ENCODE data around the gene MEX3A. TPM values are rescaled to one million over a fixed set of nuclear protein-coding genes. Genes with fewer than 3 reads are reported as not detected.

MEX3A gene
- total and polyA plus RNA-seq, 10 of the 15 experiments (the other 5 are each of a cell fraction or from before 2014, with no cell fraction given) = 0.11 to 5.1 (median 1.7) TPM

DNA sequence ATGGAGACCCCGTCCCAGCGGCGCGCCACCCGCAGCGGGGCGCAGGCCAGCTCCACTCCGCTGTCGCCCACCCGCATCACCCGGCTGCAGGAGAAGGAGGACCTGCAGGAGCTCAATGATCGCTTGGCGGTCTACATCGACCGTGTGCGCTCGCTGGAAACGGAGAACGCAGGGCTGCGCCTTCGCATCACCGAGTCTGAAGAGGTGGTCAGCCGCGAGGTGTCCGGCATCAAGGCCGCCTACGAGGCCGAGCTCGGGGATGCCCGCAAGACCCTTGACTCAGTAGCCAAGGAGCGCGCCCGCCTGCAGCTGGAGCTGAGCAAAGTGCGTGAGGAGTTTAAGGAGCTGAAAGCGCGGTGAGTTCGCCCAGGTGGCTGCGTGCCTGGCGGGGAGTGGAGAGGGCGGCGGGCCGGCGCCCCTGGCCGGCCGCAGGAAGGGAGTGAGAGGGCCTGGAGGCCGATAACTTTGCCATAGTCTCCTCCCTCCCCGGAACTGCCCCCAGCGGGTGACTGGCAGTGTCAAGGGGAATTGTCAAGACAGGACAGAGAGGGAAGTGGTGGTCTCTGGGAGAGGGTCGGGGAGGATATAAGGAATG lies 32.8 kb upstream of the MEX3A start:
- no TSS peak for BruUV-seq (replicated peaks)
- ATAC-seq = peak; percentile 39
- peak overlapping the region; percentile 94 for H3K4me3 ChIP-seq
- peaks cover 47% of the 10 kb centered on the region for H3K79me2 ChIP-seq (ENCODE audit: control insufficient read depth, insufficient read depth, low read length)
- RAD21 ChIA-PET (ENCODE audit: unreplicated experiment) = interaction anchor here (0.8 to 22.2 kb wide), 5 partner anchors 13 to 148 kb away, joined by 3 to 695 read pairs (median 5); no protein-coding TSS in a partner anchor
- H3K36me3 ChIP-seq (ENCODE audit: control insufficient read depth in 2 of 2, insufficient read depth in 2 of 2, low read length in 1 of 2) = no peaks in the 10 kb centered on the region
- intact Hi-C loops (cut with micrococcal nuclease; ENCODE audit: unreplicated experiment) (no loop called here), in situ Hi-C loops (cut with MboI) (no loop called here)
- no peaks in the 10 kb centered on the region for H3K9me3 ChIP-seq (replicated peaks; ENCODE audit: control insufficient read depth, insufficient read depth, low read length)
- CTCF ChIA-PET = interaction anchor here (1.1 to 25.7 kb wide), 5 partner anchors 8 to 110 kb away, joined by 4 to 1294 read pairs (median 6); no protein-coding TSS in a partner anchor
- H3K4me2 ChIP-seq (ENCODE audit: control insufficient read depth, insufficient read depth) = peak overlapping the region; percentile 79
- 2% methylated on average over 49 of the region's 49 CpGs for WGBS (ENCODE audit: insufficient coverage, insufficient replicate concordance, low lambda C conversion rate, missing lambda C conversion rate)
- peaks cover 16% of the 10 kb centered on the region for H3K4me1 ChIP-seq (ENCODE audit: control insufficient read depth, insufficient read depth, low read length)
- POLR2A ChIA-PET = interaction anchor here (0.5 to 12.7 kb wide), 9 partner anchors 8 to 180 kb away, joined by 4 to 128 read pairs (median 11); no protein-coding TSS in a partner anchor
- no peak for DNase-seq (ENCODE audit: low read depth, low spot score)
- peak overlapping the region; percentile 86 for H3K9ac ChIP-seq (ENCODE audit: control insufficient read depth, insufficient read depth, low read length)
- H3K27ac ChIP-seq (ENCODE audit: control insufficient read depth, insufficient read depth) = peak overlapping the region; percentile 53; the same call in 1 of the 2 replicates
- SMC1A ChIA-PET (ENCODE audit: uncharacterized antibody, unreplicated experiment) = interaction anchor here (0.6 to 23.6 kb wide), 3 partner anchors 14 to 109 kb away, joined by 3 to 874 read pairs (median 92); no protein-coding TSS in a partner anchor
- H4K20me1 ChIP-seq (ENCODE audit: control insufficient read depth, insufficient read depth) = no peaks in the 10 kb centered on the region
- H3K27me3 ChIP-seq (replicated peaks in 1 of 2; ENCODE audit: control insufficient read depth in 2 of 2, insufficient read depth in 2 of 2, low read length in 1 of 2) = no peaks in the 10 kb centered on the region
- FAIRE-seq = no peak
- H2AFZ ChIP-seq (ENCODE audit: control insufficient read depth, low read depth, low read length) = peak overlapping the region; percentile 29
- TF ChIP-seq CHD2 (IDR thresholded peaks at IDR 0.05; ENCODE audit: borderline replicate concordance, low read depth, low read length) (no peak), GATAD2B (conservative IDR thresholded peaks at IDR 0.05; ENCODE audit: low read depth) (peak; percentile 80), LARP7 (IDR thresholded peaks at IDR 0.05) (peak; percentile 86), IRF4 (IDR thresholded peaks at IDR 0.05; ENCODE audit: low read depth, low read length) (no peak), SUZ12 (IDR thresholded peaks at IDR 0.05; ENCODE audit: unreplicated experiment) (no peak), CHD1 (IDR thresholded peaks at IDR 0.05; ENCODE audit: low read depth, low read length) (peak; percentile 23; the same call in 1 of the 2 replicates), YY1 (IDR thresholded peaks at IDR 0.05; ENCODE audit: low read depth, low read length) (no peak), RB1 (IDR thresholded peaks at IDR 0.05; ENCODE audit: borderline replicate concordance) (0 out of 2 replicates have a peak, but pooled peaks have one; percentile 44), ZNF687 (IDR thresholded peaks at IDR 0.05) (0 out of 2 replicates have a peak, but pooled peaks have one; percentile 7), SMAD5 (IDR thresholded peaks at IDR 0.05; ENCODE audit: low read depth) (no peak), POU2F2 (IDR thresholded peaks at IDR 0.05; ENCODE audit: borderline replicate concordance, low read depth, low read length) (no peak), MXI1 (IDR thresholded peaks at IDR 0.05; ENCODE audit: low read depth, low read length) (0 out of 2 replicates have a peak, but pooled peaks have one; percentile 29), POLR2AphosphoS5 (IDR thresholded peaks at IDR 0.05; ENCODE audit: low read length) (no peak), DPF2 (IDR thresholded peaks at IDR 0.05) (0 out of 2 replicates have a peak, but pooled peaks have one; percentile 14), SRF (IDR thresholded peaks at IDR 0.05; ENCODE audit: low read depth in 2 of 2, low read length in 2 of 2) (no peak), NR2C2 (IDR thresholded peaks at IDR 0.05; ENCODE audit: borderline replicate concordance, control insufficient read depth, insufficient read length, low read depth) (no peak)
- TF ChIP-seq, protein P1, sequence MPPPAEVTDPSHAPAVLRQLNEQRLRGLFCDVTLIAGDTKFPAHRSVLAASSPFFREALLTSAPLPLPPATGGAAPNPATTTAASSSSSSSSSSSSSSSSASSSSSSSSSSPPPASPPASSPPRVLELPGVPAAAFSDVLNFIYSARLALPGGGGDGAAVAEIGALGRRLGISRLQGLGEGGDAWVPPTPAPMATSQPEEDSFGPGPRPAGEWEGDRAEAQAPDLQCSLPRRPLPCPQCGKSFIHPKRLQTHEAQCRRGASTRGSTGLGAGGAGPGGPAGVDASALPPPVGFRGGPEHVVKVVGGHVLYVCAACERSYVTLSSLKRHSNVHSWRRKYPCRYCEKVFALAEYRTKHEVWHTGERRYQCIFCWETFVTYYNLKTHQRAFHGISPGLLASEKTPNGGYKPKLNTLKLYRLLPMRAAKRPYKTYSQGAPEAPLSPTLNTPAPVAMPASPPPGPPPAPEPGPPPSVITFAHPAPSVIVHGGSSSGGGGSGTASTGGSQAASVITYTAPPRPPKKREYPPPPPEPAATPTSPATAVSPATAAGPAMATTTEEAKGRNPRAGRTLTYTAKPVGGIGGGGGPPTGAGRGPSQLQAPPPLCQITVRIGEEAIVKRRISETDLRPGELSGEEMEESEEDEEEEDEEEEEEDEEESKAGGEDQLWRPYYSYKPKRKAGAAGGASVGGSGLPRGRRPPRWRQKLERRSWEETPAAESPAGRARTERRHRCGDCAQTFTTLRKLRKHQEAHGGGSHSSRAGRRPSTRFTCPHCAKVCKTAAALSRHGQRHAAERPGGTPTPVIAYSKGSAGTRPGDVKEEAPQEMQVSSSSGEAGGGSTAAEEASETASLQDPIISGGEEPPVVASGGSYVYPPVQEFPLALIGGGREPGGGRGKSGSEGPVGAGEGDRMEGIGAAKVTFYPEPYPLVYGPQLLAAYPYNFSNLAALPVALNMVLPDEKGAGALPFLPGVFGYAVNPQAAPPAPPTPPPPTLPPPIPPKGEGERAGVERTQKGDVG (CRISPR knock-in tag; IDR thresholded peaks at IDR 0.05) = no peak

Measured in GM12878 (cell line).